Kidney (tissue), 14 donors: Measurements from ENCODE around the gene SULF2. TPM values are rescaled to one million over a fixed set of nuclear protein-coding genes. Genes with fewer than 3 reads are reported as not detected.
A peak's percentile ranks its signal among the peaks of the same experiment; 100 is the strongest.

ENCODE experiments used
- DNase-seq, 5 donors: peaks; one replicate each; pipeline ENCODE4 v3.0.0-alpha.2; 2013 to 2020
- FAIRE-seq: peaks from 2 replicates; lab custom pipeline; 2012; peaks lifted over from hg19 to GRCh38; lab: Jason Lieb, UNC
- H3K27ac ChIP-seq, 2 donors: one replicate each; pipeline ENCODE4 v1.7.0; 2013; ENCODE audit warnings: low read depth in 2 of 2, low read length in 2 of 2, inconsistent platforms in 1 of 2
- H3K27me3 ChIP-seq: one replicate; pipeline ENCODE4 v1.7.1; 2013; ENCODE audit warnings: low read length, inconsistent platforms; ENCODE audit not compliant: control insufficient read depth, insufficient read depth
- H3K36me3 ChIP-seq, 3 donors: one replicate each; pipeline versions ENCODE4 v1.7.0 to v1.7.1; 2013; ENCODE audit warnings: low read length in 3 of 3, control low read depth in 1 of 3, inconsistent platforms in 1 of 3; ENCODE audit not compliant: insufficient read depth in 3 of 3, control insufficient read depth in 2 of 3
- H3K4me1 ChIP-seq, 3 donors: one replicate each; pipeline versions ENCODE4 v1.7.0 to v1.7.1; 2013; ENCODE audit warnings: low read length in 3 of 3, inconsistent platforms in 1 of 3, low read depth in 1 of 3; ENCODE audit not compliant: control insufficient read depth in 2 of 3, insufficient read depth in 2 of 3
- H3K4me3 ChIP-seq, 3 donors: one replicate each; pipeline versions ENCODE4 v1.7.0 to v1.8.1; 2013; ENCODE audit warnings: low read length in 3 of 3, control low read depth in 1 of 3, inconsistent platforms in 1 of 3
- H3K9ac ChIP-seq, 3 donors: one replicate each; pipeline versions ENCODE4 v1.7.0 to v1.7.1; 2013; ENCODE audit warnings: low read length in 3 of 3, control low read depth in 1 of 3, inconsistent platforms in 1 of 3
- H3K9me3 ChIP-seq, 3 donors: one replicate each; pipeline versions ENCODE4 v1.7.0 to v1.7.1; 2013; ENCODE audit warnings: low read length in 3 of 3, control low read depth in 1 of 3, inconsistent platforms in 1 of 3; ENCODE audit not compliant: control insufficient read depth in 2 of 3, insufficient read depth in 1 of 3
- intact Hi-C: fragments of 100-400 bp; cut with DNase I; formaldehyde crosslinking; loops from one replicate; pipeline ENCODE4 v1.11.1; 2022
- polyA plus RNA-seq: library from polyadenylated mRNA; stranded (reverse); fragments of 350-450 nt; fragmentation: Illumina TruSeq; extraction: RNeasy Lipid Tissue Mini Kit (QIAGEN cat#74804); gene quantifications from one replicate; pipeline ENCODE4 v1.2.3, GENCODE V29; 2014; ENCODE audit warnings: low read depth, low replicate concordance; ENCODE audit not compliant: insufficient read depth
- total RNA-seq: library from RNA; stranded (reverse); fragmentation: NEBNext Ultra II Directional; extraction: Animal tissue kit (Norgen Biotek cat#: 25700); gene quantifications from one replicate; pipeline ENCODE4 v1.2.1, GENCODE V29; 2021
- TF ChIP-seq, protein P1 (sequence below): IDR thresholded peaks from 3 replicates; pipeline ENCODE4 v1.5.1; 2012; ENCODE audit warnings: mild to moderate bottlenecking, moderate library complexity, borderline replicate concordance; ENCODE audit not compliant: insufficient read depth; ENCODE audit errors: extremely low read depth
- donor health status: control.
- donor health status: control.
- donor health status: control.
- donor health status: control.
- donor health status: control.
- donor health status: DM: yes; HTN: yes; CAD: no.
- donor health status: Normal renal cell carcinoma (clear cell type).

The SULF2 gene
- total and polyA plus RNA-seq, 2 donors from 2014 or later: 85.1 to 257 TPM

DNA sequence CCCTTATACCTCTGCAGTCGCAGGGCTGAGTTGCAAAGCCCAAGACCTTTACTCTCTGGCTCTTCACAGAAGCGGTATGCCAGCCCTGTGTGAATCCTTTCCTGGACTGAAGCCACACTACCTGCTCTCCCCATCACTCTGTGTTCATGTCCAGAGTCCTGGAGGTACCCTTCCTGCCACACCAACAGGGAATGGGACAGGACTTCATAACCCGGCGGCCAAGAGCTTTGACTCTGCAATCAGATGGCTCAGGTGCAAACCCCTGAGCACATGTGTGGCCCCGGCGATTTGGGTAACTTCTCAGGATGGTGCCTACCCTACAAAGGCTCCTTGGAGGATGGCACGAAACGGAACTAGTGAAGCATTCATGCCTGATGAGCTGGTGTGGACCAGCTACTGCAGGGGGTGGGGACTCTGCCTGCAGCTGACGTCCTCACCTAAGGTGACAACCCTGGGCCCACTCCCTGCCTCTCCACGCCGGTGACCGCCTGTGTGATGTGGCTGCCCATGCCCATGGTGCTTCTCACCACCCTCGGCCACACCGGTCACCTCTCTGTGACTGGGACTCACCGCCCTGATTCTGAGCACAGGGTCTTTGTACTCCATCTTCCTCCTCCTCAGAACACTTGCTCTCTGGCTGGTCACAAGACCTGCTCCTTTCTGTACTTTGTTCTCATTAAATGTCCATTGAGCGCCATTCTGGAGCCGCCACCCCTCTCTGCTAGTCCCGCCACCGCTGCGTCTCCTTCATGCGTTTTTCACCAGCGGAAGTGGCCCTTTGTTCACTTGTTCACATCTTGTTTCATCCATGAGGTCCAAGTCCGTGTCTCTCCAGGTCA, 116.7 kb downstream of the SULF2 start:
- DNase-seq (no peak), FAIRE-seq (no peak)
- H3K27me3 ChIP-seq: no peaks in the 10 kb centered on the region
- H3K4me1 ChIP-seq: peaks cover 0 to 10% (median 0%) of the 10 kb centered on the region in 3 donors
- H3K27ac ChIP-seq: no peak overlapping the region
- H3K9ac ChIP-seq: no peak overlapping the region
- intact Hi-C loops: loop anchor here (5.0 kb wide), 1 partner anchor 954 kb away; no protein-coding TSS in a partner anchor
- no peak overlapping the region for H3K4me3 ChIP-seq
- H3K36me3 ChIP-seq: peaks cover 0 to under 1% (median 0%) of the 10 kb centered on the region in 3 donors
- TF ChIP-seq, protein P1, sequence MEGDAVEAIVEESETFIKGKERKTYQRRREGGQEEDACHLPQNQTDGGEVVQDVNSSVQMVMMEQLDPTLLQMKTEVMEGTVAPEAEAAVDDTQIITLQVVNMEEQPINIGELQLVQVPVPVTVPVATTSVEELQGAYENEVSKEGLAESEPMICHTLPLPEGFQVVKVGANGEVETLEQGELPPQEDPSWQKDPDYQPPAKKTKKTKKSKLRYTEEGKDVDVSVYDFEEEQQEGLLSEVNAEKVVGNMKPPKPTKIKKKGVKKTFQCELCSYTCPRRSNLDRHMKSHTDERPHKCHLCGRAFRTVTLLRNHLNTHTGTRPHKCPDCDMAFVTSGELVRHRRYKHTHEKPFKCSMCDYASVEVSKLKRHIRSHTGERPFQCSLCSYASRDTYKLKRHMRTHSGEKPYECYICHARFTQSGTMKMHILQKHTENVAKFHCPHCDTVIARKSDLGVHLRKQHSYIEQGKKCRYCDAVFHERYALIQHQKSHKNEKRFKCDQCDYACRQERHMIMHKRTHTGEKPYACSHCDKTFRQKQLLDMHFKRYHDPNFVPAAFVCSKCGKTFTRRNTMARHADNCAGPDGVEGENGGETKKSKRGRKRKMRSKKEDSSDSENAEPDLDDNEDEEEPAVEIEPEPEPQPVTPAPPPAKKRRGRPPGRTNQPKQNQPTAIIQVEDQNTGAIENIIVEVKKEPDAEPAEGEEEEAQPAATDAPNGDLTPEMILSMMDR: no peak
- H3K9me3 ChIP-seq: no peaks in the 10 kb centered on the region

- Histone ChIP-seq H3K4me1 (peaks cover 0 to 10% (median 0%) of the 10 kb centered on the region in 3 donors), H3K9ac (no peak overlapping the region), H3K27me3 (no peaks in the 10 kb centered on the region), H3K4me3 (no peak overlapping the region), H3K36me3 (peaks cover 0 to 2% (median 0%) of the 10 kb centered on the region in 3 donors), H3K9me3 (no peaks in the 10 kb centered on the region), H3K27ac (no peak overlapping the region)
- TF ChIP-seq, protein P1: no peak
- FAIRE-seq: no peak
- intact Hi-C loops: loop anchor here (5.0 kb wide), 1 partner anchor 955 kb away; no protein-coding TSS in a partner anchor
- DNase-seq: peak in 1 of 5 donors; percentile 31
Observed at GRCh38 chr20:47667531-47668312, 117.6 kb downstream of the SULF2 start.

DNA sequence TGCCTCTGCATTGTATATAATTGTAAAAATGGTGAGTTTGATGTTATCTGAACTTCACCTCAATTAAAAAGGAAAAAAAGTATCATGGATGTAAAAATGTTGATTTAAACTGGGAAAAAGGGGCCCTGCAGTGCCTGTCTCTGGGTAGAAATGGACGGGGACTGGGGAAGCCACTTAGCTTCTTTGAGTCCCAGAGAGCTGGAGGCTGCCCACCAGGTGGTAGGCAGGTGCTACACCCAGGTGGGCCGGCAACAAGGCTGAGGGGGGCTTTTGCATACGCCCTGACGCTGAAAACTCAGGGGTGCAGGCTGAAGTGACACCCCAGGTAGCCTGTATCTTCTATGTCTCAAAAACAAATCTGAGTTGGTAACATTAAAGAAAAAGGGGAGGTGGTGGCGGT, 118.2 kb downstream of the SULF2 start:
- intact Hi-C loops: loop anchor here (5.0 kb wide), 1 partner anchor 955 kb away; no protein-coding TSS in a partner anchor
- no peaks in the 10 kb centered on the region for H3K9me3 ChIP-seq
- H3K36me3 ChIP-seq: peaks cover 0 to 4% (median 0%) of the 10 kb centered on the region in 3 donors
- DNase-seq: no peak
- FAIRE-seq: no peak
- H3K4me3 ChIP-seq: no peak overlapping the region
- H3K9ac ChIP-seq: no peak overlapping the region
- no peaks in the 10 kb centered on the region for H3K27me3 ChIP-seq
- TF ChIP-seq, protein P1: no peak
- no peak overlapping the region for H3K27ac ChIP-seq
- peaks cover 0 to 10% (median 0%) of the 10 kb centered on the region in 3 donors for H3K4me1 ChIP-seq
